NCI-H2196 treated with DMSO at 0.1 percent for 48 hours (cell line): ENCODE measurements around the gene KCNQ2.

Experiments
- DNase-seq: peaks from one replicate; lab custom pipeline; 2025; ENCODE audit not compliant: unreplicated experiment; lab: John Stamatoyannopoulos, UW

The KCNQ2 gene

GRCh38 chr20:63471717-63471980 is 806 bp downstream of the KCNQ2 start:
- no peak for DNase-seq

DNA sequence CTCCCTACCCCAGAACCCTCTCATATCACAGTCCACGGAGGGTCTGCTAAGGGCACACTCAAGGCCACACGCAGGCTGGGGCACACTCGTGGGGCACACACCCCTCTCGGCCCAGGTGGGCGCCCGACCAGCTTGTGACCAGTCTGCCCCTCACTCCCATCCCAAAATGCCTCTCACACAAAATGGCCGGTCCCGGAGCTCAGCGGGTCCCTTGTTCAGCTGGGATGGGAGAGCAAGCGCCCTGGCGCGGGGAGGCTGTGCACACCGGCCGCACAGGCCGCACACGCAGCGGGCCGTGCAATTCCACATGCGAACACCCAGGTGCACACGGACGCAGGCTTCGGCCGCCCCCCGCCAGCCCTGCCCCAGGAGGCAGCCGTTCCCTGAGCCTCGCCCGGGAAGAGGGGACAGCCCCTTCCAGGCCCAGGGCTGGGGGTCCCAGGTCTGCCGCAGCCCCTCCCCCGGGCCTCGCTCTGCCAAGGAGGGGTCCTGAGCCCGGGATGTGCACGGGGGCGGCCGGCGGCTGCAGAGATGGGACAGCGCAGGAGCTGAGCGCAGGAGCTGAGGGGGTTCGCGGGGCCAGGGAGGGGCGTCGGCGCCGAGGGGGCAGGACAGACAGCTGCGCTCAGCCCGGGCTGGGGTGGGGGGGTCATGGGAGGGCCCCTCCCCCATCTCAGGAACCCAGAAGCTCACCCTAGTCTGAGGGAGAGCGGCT is 1.3 kb downstream of the KCNQ2 start:
- DNase-seq = no peak

DNA sequence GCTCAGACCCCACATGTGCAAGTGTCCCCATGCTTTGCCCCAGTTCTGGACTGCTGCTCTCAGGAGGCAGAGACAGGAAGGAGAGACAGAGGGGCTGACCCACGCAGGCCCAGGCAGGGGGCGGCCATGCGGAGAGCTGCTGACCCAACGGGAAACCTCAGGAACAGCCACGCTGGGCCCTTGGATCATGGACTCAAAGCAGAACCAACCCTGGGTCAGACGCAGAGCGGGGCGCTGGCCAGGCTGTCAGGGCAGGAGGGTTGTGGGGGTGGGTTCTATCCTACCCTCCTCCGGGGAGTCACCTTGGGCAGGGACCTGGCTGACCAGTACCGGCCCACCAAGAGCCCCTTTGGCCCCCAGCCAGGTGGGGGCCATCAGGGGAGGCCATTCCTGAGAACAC is 2.0 kb downstream of the KCNQ2 start:
- no peak for DNase-seq

DNA sequence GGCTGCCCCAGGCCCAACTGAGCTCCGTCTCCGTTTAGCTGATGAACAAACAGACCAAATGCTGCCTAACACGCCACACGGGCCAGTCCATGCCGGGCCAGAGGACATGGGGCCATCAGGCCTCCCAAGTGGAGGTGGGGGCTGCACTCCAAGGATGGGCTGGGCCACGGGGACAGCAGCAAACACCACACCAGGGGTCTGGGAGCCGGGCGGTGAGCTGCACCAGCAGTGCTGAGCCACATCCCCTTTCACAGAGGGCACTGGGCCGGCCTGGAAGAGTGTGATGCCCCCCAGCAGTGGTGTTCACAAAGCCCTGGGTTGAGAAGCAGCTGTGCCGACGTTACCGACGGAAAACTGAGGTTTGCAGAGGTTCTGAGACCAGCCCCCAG is 2.7 kb downstream of the KCNQ2 start:
- DNase-seq = no peak

GRCh38 chr20:63469019-63469712 is 3.3 kb downstream of the KCNQ2 start:
- no peak for DNase-seq

GRCh38 chr20:63468421-63468820 is 4.0 kb downstream of the KCNQ2 start:
- no peak for DNase-seq

- no peak for DNase-seq
These were observed 5.0 kb downstream of the KCNQ2 start for GRCh38 chr20:63467294-63468083.

- DNase-seq = no peak
These were observed 5.6 kb downstream of the KCNQ2 start for GRCh38 chr20:63466861-63467260.

GRCh38 chr20:63466250-63466825 is 6.1 kb downstream of the KCNQ2 start:
- no peak for DNase-seq

DNA sequence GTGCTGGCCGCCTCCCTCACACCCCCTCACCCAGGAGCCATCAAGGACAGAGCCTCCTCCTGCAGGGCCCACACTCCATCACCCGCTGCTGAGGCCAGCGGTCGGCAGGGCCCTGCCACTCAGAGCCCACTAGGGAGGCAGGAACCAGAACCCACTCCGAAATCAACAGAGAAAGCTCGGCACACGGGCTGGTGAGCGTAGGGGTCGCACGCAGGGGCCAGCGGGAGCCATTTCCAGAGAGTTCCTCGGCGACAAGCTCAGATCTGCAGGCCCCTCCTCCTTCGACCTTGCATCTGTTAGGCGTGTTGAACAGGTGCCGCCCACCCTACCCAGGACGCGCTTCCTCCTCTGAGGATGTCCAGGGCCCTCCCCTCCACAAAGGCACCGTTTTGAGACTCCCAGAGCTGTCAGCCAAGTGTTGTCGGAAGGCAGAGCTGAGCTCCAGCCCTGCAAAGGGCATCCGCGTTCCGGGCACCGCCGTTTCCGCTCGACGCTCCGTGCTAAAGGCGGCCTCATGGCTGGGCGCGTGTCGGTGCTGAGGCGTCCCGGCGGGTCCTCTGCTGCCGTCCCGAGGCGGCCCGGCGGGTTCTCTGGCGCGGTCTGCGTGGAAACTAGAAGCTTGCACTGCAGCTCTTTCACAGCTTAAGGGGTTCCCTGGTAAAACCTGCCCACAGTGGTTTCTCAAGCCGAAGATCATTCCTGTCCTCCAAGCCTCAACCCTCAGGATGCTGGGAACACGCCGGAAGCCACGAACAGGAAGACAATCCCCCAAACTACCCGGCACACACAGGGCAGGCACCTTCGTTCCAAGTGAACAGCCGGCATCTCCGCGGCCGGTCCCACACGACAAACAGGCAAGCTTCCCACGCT is 6.8 kb downstream of the KCNQ2 start:
- no peak for DNase-seq

DNA sequence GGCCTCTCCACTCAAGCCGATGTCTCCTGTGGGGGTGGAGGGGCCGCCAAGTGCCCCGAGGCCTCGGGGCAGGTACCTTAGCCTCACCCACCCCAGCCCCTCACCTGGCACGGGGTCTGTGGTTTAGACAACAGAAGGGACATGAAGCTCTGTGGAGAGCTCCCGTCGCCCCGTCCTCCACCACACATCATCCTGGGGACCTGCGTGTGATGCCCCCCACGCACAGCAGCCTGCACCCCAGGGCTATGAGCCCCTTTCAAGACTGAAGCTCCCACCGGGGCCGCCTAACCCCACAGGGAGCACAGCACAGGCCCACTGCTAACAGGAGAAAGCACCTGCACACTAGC is 8.2 kb downstream of the KCNQ2 start:
- DNase-seq = no peak

DNA sequence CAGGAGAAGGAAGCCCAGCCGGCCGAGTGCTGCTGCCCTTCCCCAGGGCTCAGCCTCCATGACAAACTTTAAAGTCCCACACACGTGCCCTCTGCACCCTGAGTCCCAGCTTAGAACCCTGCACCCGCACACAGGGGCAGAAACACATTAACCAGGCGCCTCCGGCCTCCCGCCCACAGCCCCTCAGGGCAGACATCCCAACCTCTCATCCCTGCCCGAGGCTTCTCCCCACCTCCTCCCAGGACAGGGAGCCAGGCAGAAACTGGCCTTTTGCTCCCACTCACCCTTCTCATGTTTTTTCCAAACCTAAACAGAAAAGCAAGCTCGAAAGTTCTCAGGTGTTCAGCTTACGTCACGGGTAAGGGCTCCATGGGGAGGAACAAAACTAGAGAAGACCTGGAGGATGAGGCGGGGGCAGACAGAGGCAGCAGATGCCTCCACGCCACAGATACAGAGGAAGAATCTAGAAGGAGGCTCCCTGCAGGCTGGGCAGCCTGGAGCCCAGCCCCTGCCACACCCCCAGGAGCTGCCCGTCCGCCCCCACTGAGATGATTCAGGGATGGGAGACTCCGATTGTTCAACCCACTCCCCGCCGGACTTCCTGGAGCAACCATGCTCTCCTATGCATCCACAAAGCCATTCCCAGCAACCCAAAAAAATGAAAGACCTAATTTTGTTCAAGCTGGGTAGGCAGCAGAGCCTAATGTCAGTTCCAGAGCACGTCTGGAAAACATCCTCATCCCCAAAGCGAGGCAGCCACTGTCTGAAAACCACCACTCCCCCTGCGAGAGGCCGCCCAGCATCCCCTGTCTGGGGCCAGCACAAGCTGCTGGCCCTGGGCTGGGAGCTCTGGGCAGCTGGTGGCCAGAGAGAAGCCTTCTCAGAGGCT is 8.8 kb downstream of the KCNQ2 start:
- no peak for DNase-seq

DNA sequence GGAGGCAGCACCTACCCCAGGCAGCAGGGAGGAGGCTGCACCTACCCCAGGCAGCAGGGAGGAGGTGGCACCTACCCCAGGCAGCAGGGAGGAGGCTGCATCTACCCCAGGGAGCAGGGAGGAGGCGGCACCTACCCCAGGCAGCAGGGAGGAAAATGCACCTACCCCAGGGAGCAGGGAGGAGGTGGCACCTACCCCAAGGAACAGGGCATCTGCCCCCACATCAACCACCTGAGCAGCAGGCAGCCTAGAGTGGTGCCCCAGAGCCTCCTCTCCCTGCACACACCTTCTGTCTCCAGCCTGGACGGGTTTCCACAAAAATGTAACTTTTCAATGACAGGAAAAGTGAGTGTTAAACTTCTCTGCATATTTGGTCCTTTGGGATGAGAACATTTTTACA is 10.2 kb downstream of the KCNQ2 start:
- DNase-seq = no peak

GRCh38 chr20:63461104-63461763 is 11.2 kb downstream of the KCNQ2 start:
- DNase-seq = no peak

DNA sequence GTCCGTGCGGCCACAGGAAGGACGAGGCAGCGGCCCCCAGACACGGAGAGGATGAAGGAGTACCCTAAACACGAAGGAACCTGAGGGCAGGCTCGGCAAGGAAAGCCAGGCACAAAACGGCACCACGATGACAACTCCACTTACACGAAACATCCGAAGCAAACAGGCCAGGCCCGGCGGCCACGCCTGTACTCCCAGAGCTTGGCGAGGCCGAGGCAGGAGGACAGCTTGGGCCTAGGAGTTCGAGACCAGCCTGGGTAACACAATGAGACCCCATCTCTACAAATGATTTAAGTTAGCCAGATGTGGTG is 13.4 kb downstream of the KCNQ2 start:
- no peak for DNase-seq

GRCh38 chr20:63458170-63459069 is 14.0 kb downstream of the KCNQ2 start:
- DNase-seq = no peak

DNA sequence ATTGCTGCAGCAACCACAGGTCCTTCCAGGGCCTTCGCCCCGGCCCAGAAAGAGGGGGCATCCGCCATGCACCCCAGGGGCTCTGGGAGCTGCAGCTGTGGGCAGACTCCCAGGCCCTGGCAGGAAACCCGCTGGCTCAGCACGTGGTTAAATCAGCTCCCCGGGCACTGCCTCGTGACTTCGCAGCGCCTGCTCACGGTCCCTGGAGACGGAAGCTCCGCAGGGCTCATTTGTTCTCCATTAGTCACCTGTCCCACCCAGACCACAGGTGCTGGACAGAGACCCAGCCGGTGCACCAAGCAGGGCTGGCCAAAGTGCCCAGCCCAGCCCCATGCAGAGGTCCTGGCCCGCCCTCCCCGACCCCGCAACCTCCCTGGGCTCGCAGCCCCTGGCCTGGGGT is 14.7 kb downstream of the KCNQ2 start:
- no peak for DNase-seq

- DNase-seq = no peak
These were observed 15.8 kb downstream of the KCNQ2 start for GRCh38 chr20:63456429-63457284.
